Common myeloid progenitor, CD34-positive (primary cell): ENCODE measurements around the gene HDAC4.

ENCODE experiments used
- CTCF ChIA-PET: fragments of 350-600 bp; sonication (Branson Sonifier 250); formaldehyde crosslinking; loops from one replicate; lab custom pipeline; 2021; ENCODE audit warnings: antibody characterized with exemption; lab: Charles Lee
- POLR2A ChIA-PET: fragments of 350-600 bp; sonication (Branson Sonifier 250); formaldehyde crosslinking; loops from one replicate; lab custom pipeline; 2021; ENCODE audit warnings: antibody characterized with exemption; lab: Charles Lee
- DNase-seq, 3 donors: peaks; one replicate each; pipeline versions ENCODE4 v3.0.0 to v3.0.0-alpha.2; 2013
- H3K27ac ChIP-seq, 2 experiments: 1 replicate in 1 of 2; 2 replicates in 1 of 2; pipeline ENCODE4 v1.7.0; 2013; ENCODE audit warnings: inconsistent platforms in 2 of 2, low read length in 2 of 2, mild to moderate bottlenecking in 2 of 2, low read depth in 1 of 2, moderate library complexity in 1 of 2; ENCODE audit not compliant: severe bottlenecking in 2 of 2, insufficient read depth in 1 of 2, poor library complexity in 1 of 2
- H3K27me3 ChIP-seq, 5 experiments: replicated peaks in 2 of 5; 1 replicate in 3 of 5; 2 replicates in 2 of 5; pipeline versions ENCODE4 v1.6.1 to v1.7.0; 2013; ENCODE audit warnings: low read length in 4 of 5, mild to moderate bottlenecking in 2 of 5, moderate library complexity in 2 of 5, inconsistent platforms in 1 of 5; ENCODE audit not compliant: insufficient read depth in 5 of 5, control insufficient read depth in 4 of 5
- H3K36me3 ChIP-seq, 4 experiments: 1 replicate in 2 of 4; 2 replicates in 2 of 4; pipeline versions ENCODE4 v1.6.1 to v1.7.0; 2013; ENCODE audit warnings: low read length in 3 of 4, control low read depth in 1 of 4, mild to moderate bottlenecking in 1 of 4; ENCODE audit not compliant: control insufficient read depth in 4 of 4, insufficient read depth in 4 of 4
- H3K4me1 ChIP-seq, 4 experiments: 1 replicate in 3 of 4; 2 replicates in 1 of 4; pipeline versions ENCODE4 v1.6.1 to v1.7.1; 2013; ENCODE audit warnings: low read length in 3 of 4, mild to moderate bottlenecking in 3 of 4, control low read depth in 1 of 4, inconsistent platforms in 1 of 4, moderate library complexity in 1 of 4; ENCODE audit not compliant: control insufficient read depth in 4 of 4, insufficient read depth in 4 of 4; ENCODE audit errors: control extremely low read depth in 1 of 4
- H3K4me3 ChIP-seq, 7 experiments: 1 replicate in 4 of 7; 2 replicates in 3 of 7; pipeline versions ENCODE4 v1.5.1 to v1.7.0; 2013; ENCODE audit warnings: mild to moderate bottlenecking in 7 of 7, low read length in 6 of 7, moderate library complexity in 6 of 7, inconsistent platforms in 2 of 7, low read depth in 2 of 7, control low read depth in 1 of 7; ENCODE audit not compliant: insufficient read depth in 4 of 7, control insufficient read depth in 1 of 7; ENCODE audit errors: extremely low read depth in 1 of 7
- H3K9me3 ChIP-seq, 5 experiments: 1 replicate in 4 of 5; 2 replicates in 1 of 5; pipeline versions ENCODE4 v1.6.1 to v1.7.1; 2013; ENCODE audit warnings: low read length in 4 of 5, mild to moderate bottlenecking in 2 of 5, inconsistent platforms in 1 of 5, low read depth in 1 of 5, moderate library complexity in 1 of 5; ENCODE audit not compliant: control insufficient read depth in 4 of 5, insufficient read depth in 2 of 5; ENCODE audit errors: control extremely low read depth in 1 of 5
- WGBS: methylation state at CpG from one replicate; pipeline ENCODE4 v1.1.5; 2013; ENCODE audit not compliant: insufficient coverage; 5-methylcytosine and 5-hydroxymethylcytosine counted together

HDAC4 gene

DNA sequence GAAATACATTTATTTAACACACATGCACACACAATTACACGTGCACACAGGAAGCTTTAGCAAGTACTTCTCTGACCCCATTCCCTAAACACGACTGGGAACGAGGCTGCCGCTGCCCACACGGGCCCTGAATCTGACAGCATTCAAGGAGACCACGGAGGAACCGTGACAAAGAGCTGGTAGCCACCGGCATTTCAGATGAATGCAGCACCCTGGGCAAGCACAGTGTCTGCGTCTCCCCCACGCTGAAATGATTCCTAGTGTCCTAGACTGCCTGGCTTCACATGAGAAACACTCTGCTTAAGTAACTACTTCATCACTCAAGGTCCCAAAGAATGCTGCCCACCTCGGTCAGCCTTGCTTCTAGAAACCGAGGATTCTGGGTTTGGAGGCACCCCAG is 95.0 kb downstream of the HDAC4 start:
- Histone ChIP-seq H3K27ac (no peak overlapping the region), H3K36me3 (no peaks in the 10 kb centered on the region), H3K9me3 (no peaks in the 10 kb centered on the region), H3K4me1 (peaks cover 0 to 18% (median 0%) of the 10 kb centered on the region in 4 experiments), H3K4me3 (no peak overlapping the region), H3K27me3 (no peaks in the 10 kb centered on the region)
- DNase-seq, result no peak
- 98% methylated on average over 12 of the region's 12 CpGs for WGBS
- CTCF ChIA-PET, result no interaction called here
- POLR2A ChIA-PET, result no interaction called here

DNA sequence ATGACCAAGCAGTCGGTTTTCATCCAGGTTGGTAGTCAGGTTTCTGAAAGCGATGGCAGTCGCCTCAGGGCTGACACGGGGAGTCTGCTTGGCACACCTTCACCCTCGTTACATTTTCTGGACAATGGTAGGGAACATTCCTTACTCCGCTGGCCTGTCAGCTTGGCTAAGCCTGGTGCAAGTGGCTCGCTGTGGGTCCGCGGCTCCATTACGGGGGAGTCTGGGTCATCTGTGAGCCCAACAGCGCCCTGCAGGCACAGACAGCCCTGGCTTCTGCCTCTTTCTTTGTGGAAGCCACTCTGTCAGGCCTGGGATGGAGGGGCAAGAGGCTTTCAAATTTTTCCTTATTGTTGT is 95.6 kb downstream of the HDAC4 start:
- no peaks in the 10 kb centered on the region for H3K9me3 ChIP-seq
- CTCF ChIA-PET, result no interaction called here
- 98% methylated on average over 9 of the region's 11 CpGs for WGBS
- no peaks in the 10 kb centered on the region for H3K36me3 ChIP-seq
- no peak overlapping the region for H3K4me3 ChIP-seq
- peaks cover 0 to 18% (median 0%) of the 10 kb centered on the region in 4 experiments for H3K4me1 ChIP-seq
- no peak for DNase-seq
- no peaks in the 10 kb centered on the region for H3K27me3 ChIP-seq
- POLR2A ChIA-PET, result no interaction called here
- H3K27ac ChIP-seq, result no peak overlapping the region

DNA sequence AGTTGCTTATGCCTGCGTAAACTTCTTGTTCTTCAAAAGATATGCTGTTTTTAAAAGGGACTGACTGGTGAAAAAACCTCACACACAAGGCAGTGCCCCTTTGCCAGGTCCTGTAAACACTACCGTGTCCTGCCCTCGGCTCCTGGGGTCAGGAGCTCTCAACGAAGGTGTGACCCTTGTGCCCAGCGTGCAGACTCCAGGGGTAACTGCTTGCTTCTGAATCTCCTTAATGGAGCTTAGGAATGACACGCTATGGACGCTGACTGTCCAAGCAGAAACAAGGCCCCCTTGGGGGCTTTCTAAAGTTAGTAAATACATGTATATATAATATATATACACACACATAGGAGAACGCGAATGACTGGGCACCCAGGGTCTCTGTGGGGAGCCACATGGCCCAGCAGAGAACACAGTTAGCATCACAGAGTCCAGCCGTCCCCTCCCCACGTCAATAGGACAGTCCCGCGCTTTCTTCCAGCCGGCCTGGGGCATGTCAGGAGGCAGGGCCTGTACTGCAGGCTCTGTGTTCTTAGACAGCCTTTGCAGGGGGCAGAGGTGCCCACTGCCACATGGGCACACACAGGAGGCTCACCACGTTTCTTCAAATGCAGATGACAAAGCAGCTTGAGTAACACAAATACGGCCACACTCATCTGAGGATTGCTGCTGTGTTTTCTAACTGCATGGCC is 96.1 kb downstream of the HDAC4 start:
- Histone ChIP-seq H3K4me1 (peaks cover 0 to 16% (median 0%) of the 10 kb centered on the region in 4 experiments), H3K27me3 (no peaks in the 10 kb centered on the region), H3K36me3 (no peaks in the 10 kb centered on the region), H3K27ac (no peak overlapping the region), H3K4me3 (no peak overlapping the region), H3K9me3 (no peaks in the 10 kb centered on the region)
- ChIA-PET POLR2A (no interaction called here), CTCF (no interaction called here)
- no peak for DNase-seq
- WGBS, result 94% methylated on average over 12 of the region's 16 CpGs

DNA sequence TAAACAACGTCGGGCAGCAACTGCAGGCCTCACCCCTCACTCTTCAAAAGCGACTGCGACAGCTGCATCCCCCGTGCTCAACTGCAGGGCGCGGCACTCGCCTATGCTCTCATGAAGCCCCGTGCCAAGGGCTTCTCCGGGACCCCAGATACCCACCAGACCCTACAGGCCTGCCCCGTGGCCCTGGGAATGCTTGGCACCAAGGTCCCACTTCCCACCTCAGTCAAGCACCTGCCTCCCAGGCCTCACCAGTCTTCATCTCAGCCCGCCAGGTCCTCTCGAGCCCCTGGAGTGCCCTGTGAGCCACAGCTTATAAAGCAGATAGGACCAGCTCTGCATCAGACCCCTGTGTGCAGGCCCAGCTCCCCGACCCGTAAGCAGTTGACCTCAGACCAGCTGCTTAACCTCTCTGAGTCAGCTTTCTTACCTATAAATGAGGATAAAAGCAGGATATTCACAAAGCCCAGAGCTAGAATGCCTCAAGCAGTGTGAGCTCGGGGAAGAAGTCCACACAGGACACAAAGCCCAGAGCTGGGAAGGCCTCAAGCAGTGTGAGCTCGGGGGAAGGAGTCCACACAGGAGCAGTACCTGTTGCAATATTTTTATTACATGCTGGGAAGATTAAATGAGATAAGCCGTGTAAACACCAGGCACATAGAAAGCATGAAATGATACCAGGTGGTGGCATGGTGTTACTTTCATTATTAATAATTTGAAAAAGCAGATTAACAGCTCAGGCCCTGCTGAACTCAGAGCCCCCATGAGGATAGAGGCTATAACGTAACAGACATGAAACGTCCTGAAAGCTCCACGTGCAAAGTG is 96.9 kb downstream of the HDAC4 start:
- H3K9me3 ChIP-seq, result no peaks in the 10 kb centered on the region
- H3K4me1 ChIP-seq, result peaks cover 0 to 9% (median 0%) of the 10 kb centered on the region in 4 experiments
- no peak for DNase-seq
- no peaks in the 10 kb centered on the region for H3K27me3 ChIP-seq
- WGBS, result 97% methylated on average over 20 of the region's 21 CpGs
- ChIA-PET POLR2A (no interaction called here), CTCF (no interaction called here)
- no peak overlapping the region for H3K27ac ChIP-seq
- no peak overlapping the region for H3K4me3 ChIP-seq
- no peaks in the 10 kb centered on the region for H3K36me3 ChIP-seq

DNA sequence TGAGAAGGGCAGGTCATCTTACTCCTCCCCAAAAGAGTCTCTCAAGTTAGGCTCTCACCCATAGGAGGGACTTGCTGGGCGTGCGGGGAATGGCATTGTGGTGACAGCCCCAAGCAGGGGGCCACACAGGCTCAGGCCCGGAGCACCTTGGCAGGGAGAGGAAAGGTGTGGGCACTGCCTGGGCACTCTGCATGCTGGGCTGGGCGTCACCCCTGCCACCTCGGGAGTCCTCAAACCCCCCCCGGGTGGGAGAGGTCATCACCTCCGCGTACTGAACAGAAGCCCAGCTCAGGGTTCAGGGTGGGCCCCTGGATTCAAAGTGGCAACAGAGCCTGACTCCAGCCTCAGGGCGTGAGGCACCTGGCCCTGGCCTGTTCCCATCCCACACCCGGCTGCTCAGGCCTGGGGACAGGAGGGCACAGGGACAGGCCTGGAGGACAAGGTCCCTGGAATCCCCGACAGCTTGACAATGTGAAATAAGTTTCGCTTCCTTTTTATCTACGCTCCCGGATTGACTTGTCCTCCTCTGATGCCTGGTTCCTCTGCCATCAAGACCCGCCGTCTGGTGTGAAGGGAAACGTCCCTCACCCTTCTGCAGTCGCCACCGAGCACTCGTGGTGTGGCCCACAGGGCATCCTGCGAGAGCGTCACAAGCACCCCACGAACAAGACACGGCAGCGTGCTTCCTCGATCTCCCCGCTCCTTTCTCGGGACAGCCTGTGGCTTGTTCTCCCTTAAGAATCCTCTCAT is 97.8 kb downstream of the HDAC4 start:
- H3K4me3 ChIP-seq, result no peak overlapping the region
- H3K36me3 ChIP-seq, result no peaks in the 10 kb centered on the region
- ChIA-PET CTCF (no interaction called here), POLR2A (no interaction called here)
- H3K9me3 ChIP-seq, result no peaks in the 10 kb centered on the region
- H3K27ac ChIP-seq, result no peak overlapping the region
- peaks cover 0 to 4% (median 2%) of the 10 kb centered on the region in 4 experiments for H3K4me1 ChIP-seq
- 92% methylated on average over 26 of the region's 28 CpGs for WGBS
- H3K27me3 ChIP-seq, result no peaks in the 10 kb centered on the region
- no peak for DNase-seq

DNA sequence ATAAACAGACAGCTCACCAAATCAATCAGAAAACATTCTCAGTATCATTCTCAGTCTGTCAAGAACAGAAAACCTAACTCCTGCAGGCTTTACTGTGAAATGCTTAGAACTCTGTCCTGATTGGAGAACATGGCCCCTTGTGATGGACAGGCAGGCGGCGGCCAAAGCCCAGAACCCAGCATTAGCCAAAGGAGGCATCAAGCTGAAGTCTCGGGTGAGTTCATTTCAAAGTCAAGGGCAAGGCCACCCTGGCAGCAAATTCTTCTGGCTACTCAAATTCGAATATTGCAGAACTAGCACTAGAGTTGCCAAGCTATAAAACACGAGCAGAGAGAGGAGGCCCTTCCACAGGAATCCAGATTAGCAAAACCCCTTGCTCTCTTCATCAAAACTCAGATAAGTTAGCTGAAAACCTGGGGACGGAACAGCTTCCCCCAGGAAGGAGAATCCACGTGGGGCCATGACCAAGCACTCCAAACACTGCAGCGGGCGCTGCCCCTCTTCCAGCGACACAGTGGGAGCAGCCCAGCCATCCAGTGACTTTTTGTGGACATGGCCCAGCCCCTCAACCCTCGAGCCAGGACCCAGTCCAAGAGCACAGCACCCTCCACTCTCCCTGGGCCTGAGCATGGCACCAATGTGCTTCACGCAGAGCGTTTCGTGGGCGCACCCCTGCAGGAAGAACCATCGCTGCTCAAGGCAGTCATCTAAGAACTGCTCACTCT is 98.6 kb downstream of the HDAC4 start:
- WGBS, result 95% methylated on average over 16 of the region's 16 CpGs

More for the DNA sequence above, 98.6 kb downstream of the HDAC4 start:
- H3K4me3 ChIP-seq, result no peak overlapping the region
- H3K27me3 ChIP-seq, result no peaks in the 10 kb centered on the region
- CTCF ChIA-PET, result no interaction called here
- peaks cover 0 to under 1% (median 0%) of the 10 kb centered on the region in 4 experiments for H3K36me3 ChIP-seq
- no peak for DNase-seq
- H3K9me3 ChIP-seq, result no peaks in the 10 kb centered on the region
- H3K4me1 ChIP-seq, result peaks cover 0 to 6% (median 1%) of the 10 kb centered on the region in 4 experiments
- POLR2A ChIA-PET, result no interaction called here
- no peak overlapping the region for H3K27ac ChIP-seq
